ENCODE results near the gene PRKCZ. TPM values are rescaled to one million over a fixed set of nuclear protein-coding genes. Genes with fewer than 3 reads are reported as not detected.
A peak's percentile ranks its signal among the peaks of the same experiment; 100 is the strongest.
"Not testable (repeated sequence)": the region's sequence is repeated elsewhere in the genome, so short reads cannot be mapped to it uniquely, and the experiment has no call there.

PRKCZ gene
- total RNA-seq, 2 experiments from 2014 or later: 13.2 to 14.7 TPM

DNA sequence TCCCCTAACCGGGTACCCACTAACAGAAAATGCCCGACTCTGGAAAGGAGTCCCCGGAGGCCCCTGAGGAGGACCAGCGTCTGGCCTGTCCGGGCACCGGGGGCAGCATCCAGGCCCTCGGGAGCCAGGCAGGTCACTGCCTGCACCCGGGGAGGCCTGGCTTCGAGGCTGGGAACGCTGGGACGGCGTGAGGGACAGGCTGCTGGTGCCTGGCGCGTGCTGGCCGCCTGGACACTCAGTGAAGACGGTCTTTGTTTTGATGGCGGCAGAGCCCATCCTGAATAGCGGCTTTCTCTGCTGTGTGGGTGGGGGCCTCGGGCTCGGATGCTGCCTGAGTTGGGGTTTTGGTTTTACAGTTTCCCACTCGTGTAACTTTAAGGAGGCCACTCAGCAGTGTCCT lies 37.6 kb downstream of the PRKCZ start:
- ChIA-PET CTCF (no interaction called here), POLR2A (no interaction called here)
- H3K4me1 Mint-ChIP-seq (ENCODE audit: low read depth): peaks cover 3% of the 10 kb centered on the region
- no peaks in the 10 kb centered on the region for H3K9me3 Mint-ChIP-seq
- no peak for DNase-seq
- no peaks in the 10 kb centered on the region for H3K27me3 Mint-ChIP-seq
- no peaks in the 10 kb centered on the region for H3K36me3 Mint-ChIP-seq
- intact Hi-C loops (cut with micrococcal nuclease): no loop called here
- H3K27ac Mint-ChIP-seq: no peak overlapping the region
- no peak overlapping the region for H3K4me3 Mint-ChIP-seq

DNA sequence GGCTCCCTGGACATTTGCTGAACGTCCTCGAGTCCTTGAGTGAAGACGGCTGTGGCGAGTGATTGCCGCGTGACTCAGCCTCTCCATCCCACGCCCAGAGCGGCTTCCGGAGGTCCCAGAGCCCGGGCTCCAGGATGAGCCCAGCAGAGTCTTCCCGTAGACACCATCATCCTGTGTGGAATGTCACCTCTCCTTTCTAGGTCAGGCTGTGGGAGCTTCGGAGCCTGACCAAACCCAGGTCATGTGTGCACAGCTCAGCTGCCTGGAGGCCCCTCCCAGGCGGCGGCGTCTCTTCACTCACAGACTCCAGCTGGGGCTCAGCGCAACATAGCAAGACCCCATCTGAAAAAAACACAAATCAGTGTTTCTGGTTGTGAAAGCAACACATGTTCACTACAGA lies 38.2 kb downstream of the PRKCZ start:
- H3K4me1 Mint-ChIP-seq (ENCODE audit: low read depth): peaks cover 3% of the 10 kb centered on the region
- no peak for DNase-seq
- no peaks in the 10 kb centered on the region for H3K27me3 Mint-ChIP-seq
- H3K27ac Mint-ChIP-seq: no peak overlapping the region
- H3K36me3 Mint-ChIP-seq: no peaks in the 10 kb centered on the region
- no peaks in the 10 kb centered on the region for H3K9me3 Mint-ChIP-seq
- ChIA-PET CTCF (interaction anchor here (2.3 kb wide), 1 partner anchor 52 kb away, joined by 12 read pairs; no protein-coding TSS in a partner anchor), POLR2A (no interaction called here)
- no peak overlapping the region for H3K4me3 Mint-ChIP-seq
- intact Hi-C loops (cut with micrococcal nuclease): no loop called here

DNA sequence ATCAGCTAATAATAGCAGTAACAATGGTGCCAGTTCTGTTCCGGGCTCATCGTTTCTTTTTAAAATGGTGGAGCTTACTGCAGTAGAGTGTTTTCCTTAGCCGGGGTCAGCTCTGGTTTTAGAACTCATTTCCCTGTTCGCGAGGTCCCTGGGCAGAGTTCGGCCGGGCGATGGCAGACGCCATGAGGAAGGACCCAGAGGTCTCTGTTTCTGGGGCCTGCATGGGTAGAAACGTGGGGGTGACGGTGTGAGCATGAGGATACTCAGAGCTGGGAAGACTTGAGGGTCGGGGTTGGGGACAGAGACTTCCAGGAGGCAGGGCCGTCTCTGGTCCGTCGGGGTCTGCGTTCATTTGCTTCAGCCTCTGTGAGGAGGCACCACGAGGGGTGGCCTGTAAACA lies 38.8 kb downstream of the PRKCZ start:
- Mint-ChIP-seq H3K4me3 (no peak overlapping the region), H3K9me3 (no peaks in the 10 kb centered on the region), H3K36me3 (no peaks in the 10 kb centered on the region), H3K27ac (no peak overlapping the region), H3K4me1 (ENCODE audit: low read depth) (peaks cover 3% of the 10 kb centered on the region), H3K27me3 (no peaks in the 10 kb centered on the region)
- DNase-seq: no peak
- POLR2A ChIA-PET: no interaction called here
- intact Hi-C loops (cut with micrococcal nuclease): no loop called here
- CTCF ChIA-PET: interaction anchor here (1.4 to 2.3 kb wide), 2 partner anchors 44 to 51 kb away, joined by 3 to 12 read pairs; no protein-coding TSS in a partner anchor

DNA sequence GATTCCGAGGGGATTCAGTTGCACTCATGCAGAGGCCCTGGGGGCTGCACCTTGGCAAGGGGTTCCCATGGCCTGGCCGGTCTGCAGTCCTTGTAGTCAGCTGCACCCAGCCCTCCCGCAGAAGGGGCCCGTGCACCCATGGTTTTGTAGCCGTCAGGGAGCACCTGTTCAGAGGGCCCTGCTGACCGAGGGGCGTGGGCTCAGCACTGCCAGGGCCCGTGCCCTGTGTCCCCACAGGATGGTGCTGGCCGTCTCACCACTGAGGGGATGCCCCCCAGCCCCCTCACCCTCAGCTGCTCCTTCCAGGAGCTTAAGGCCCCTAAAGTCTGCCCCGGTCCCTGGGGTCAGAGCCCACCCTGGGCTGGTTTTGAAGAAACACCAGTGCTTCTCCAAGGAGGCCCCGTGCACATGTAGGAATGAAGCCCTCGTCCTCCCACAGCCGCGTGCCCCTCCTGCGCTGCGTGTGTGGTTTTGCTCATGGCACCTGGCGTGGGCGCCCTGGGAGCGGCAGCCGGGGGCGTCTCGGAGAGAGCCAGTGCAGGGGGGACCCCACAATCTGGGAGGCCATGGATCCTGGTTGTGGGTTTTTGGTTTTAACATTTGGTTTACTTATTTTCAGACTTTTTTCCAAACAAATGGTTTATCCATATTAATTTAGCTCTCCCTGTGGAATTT lies 40.1 kb downstream of the PRKCZ start:
- H3K36me3 Mint-ChIP-seq: no peaks in the 10 kb centered on the region
- ChIA-PET CTCF (interaction anchor here (1.1 to 2.3 kb wide), 4 partner anchors 46 to 291 kb away, joined by 3 to 12 read pairs (median 4); no protein-coding TSS in a partner anchor), POLR2A (no interaction called here)
- H3K27ac Mint-ChIP-seq: no peak overlapping the region
- DNase-seq: no peak
- peaks cover 3% of the 10 kb centered on the region for H3K4me1 Mint-ChIP-seq (ENCODE audit: low read depth)
- no peak overlapping the region for H3K4me3 Mint-ChIP-seq
- intact Hi-C loops (cut with micrococcal nuclease): no loop called here
- H3K9me3 Mint-ChIP-seq: no peaks in the 10 kb centered on the region
- H3K27me3 Mint-ChIP-seq: no peaks in the 10 kb centered on the region

DNA sequence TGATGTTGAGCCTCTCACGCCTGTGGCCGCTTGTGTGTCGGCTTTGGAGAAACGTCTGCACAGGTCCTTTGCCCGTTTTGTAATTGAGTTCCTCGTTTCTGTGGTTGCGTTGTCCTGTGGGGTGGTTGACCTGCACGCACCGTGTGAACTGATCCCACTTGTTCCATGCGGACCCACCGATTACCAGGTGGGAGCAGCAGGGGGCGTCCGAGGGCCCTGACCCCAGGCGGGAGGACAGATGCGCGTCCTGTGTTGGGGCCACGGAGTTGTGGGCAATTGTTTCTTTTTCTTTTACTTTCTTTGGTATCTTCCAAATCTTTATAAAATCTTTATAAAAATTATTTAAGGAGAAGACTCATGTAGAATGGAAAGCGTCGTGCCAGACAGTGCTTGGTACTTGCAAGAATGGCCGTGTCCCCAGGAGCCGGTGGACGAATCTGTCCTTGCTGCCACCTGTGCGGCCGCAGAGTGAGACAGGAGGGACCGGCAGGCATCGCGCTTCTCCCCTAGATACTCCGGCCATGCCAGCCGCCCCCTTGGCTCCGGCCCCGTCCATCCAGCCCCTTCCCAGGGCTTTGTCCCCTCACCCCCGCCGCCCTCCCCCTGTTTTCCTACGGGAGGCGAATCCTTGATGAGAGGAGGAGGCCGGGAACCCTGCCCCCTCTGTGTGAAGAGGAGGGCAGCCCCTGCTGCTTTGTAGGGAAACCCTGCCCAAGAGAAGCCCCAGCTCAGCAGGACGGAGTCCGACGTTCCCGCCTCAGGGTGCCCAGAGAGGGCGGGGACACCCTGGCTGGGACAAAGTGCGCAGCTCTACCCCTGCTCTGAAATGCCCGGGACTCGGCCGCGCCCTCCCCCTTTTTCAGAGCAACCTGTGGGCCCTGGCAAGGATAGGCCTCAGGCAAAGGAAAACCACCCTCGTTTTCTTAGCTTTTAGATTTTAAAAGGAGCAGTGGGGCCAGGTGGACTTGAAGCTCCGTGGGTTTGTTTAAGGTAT lies 41.7 kb downstream of the PRKCZ start:
- no peak overlapping the region for H3K4me3 Mint-ChIP-seq
- no peaks in the 10 kb centered on the region for H3K36me3 Mint-ChIP-seq
- DNase-seq: peak; percentile 67
- peaks cover 3% of the 10 kb centered on the region for H3K4me1 Mint-ChIP-seq (ENCODE audit: low read depth)
- H3K9me3 Mint-ChIP-seq: no peaks in the 10 kb centered on the region
- H3K27ac Mint-ChIP-seq: no peak overlapping the region
- H3K27me3 Mint-ChIP-seq: no peaks in the 10 kb centered on the region
- intact Hi-C loops (cut with micrococcal nuclease): loop anchor here (1.0 kb wide), 1 partner anchor 48 kb away; no protein-coding TSS in a partner anchor
- POLR2A ChIA-PET: no interaction called here
- CTCF ChIA-PET: interaction anchor here (0.8 to 1.9 kb wide), 7 partner anchors 39 to 289 kb away, joined by 3 to 8 read pairs (median 4); partner anchors contain the start of gene FAAP20

DNA sequence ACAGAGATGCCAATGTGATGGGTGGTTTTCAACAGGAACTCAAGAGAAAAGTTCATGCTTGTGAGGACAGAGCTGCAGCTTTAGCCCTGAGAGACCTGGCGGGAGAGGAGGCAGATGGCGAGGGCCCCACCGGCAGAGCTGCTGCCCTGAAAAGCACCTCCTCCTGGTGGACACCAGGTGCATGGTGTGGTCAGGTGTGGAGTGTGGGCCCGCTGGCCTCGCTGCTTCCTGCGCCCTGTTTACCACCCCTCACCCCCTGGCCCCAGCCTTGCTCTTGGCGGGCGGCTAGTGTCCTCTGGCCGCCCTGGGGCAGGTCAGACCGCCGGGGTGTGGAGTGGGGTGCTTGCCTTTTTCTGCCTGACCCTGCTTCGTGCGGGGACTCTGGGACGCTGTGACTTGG lies 42.8 kb downstream of the PRKCZ start:
- Mint-ChIP-seq H3K9me3 (peaks cover 4% of the 10 kb centered on the region), H3K36me3 (peaks cover 5% of the 10 kb centered on the region), H3K4me3 (no peak overlapping the region), H3K4me1 (ENCODE audit: low read depth) (peaks cover 3% of the 10 kb centered on the region), H3K27me3 (no peaks in the 10 kb centered on the region), H3K27ac (no peak overlapping the region)
- ChIA-PET CTCF (interaction anchor here (0.8 to 1.9 kb wide), 6 partner anchors 38 to 102 kb away, joined by 3 to 8 read pairs (median 4); partner anchors contain the start of gene FAAP20), POLR2A (no interaction called here)
- DNase-seq: no peak
- intact Hi-C loops (cut with micrococcal nuclease): no loop called here

DNA sequence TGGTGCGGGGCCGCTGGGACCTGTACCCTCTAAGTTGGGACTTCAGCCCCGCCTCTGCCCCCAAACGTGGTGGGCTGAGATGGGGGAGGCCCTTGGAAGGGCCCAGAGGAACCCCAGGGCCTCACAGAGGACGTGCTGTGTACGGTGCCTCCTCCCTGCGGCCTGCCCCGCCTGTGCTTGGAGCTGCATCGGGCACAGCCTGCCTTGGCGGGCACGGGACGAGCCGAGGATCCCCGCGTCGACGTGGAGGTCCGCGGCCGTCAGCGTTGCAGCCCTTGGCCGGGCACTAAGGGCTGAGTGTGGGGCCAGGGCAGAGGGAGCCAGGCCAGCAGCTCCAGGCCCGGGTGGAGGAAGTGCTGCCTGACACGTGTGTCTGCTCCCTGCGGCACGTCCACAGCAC lies 43.4 kb downstream of the PRKCZ start:
- DNase-seq: no peak
- CTCF ChIA-PET: interaction anchor here (1.3 to 1.9 kb wide), 2 partner anchors 57 to 81 kb away, joined by 4 to 8 read pairs; no protein-coding TSS in a partner anchor
- H3K36me3 Mint-ChIP-seq: peaks cover 7% of the 10 kb centered on the region
- no peaks in the 10 kb centered on the region for H3K27me3 Mint-ChIP-seq
- intact Hi-C loops (cut with micrococcal nuclease): no loop called here
- POLR2A ChIA-PET: no interaction called here
- peaks cover 3% of the 10 kb centered on the region for H3K4me1 Mint-ChIP-seq (ENCODE audit: low read depth)
- H3K4me3 Mint-ChIP-seq: no peak overlapping the region
- peaks cover 5% of the 10 kb centered on the region for H3K9me3 Mint-ChIP-seq
- H3K27ac Mint-ChIP-seq: no peak overlapping the region

DNA sequence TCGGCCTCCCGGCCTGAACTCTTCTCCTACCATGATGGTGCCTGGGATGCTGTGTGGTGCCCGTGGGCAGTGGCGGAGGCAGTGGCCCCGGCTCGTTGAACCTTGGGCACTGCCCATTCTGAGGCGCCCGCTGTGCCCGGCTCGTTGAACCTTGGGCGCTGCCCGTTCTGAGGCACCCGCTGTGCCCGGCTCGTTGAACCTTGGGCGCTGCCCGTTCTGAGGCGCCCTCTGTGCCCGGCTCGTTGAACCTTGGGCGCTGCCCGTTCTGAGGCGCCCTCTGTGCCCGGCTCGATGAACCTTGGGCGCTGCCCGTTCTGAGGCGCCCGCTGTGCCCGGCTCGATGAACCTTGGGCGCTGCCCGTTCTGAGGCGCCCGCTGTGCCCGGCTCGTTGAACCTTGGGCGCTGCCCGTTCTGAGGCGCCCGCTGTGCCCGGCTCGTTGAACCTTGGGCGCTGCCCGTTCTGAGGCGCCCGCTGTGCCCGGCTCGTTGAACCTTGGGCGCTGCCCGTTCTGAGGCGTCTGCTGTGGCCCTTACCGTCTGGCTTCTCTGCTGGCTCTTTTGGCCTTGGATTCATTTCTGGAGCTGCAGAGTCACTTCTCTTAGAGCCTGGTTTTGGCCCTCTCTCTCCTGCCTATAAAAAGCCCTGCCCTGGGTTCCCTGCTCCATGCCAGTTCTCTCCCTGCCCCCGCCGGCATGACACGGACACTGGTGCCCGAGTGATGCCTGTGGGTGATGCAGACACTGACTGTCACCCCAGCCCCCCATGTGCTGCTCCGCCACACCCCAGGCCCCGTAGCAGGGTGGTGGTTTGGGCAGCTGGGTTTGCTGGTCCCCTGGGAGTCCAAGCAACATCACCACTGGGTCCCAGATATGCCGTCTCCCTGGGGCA lies 44.3 kb downstream of the PRKCZ start:
- H3K27ac Mint-ChIP-seq; DNase-seq; H3K9me3 Mint-ChIP-seq; intact Hi-C loops (cut with micrococcal nuclease); H3K4me3 Mint-ChIP-seq; POLR2A ChIA-PET; H3K36me3 Mint-ChIP-seq; CTCF ChIA-PET; H3K4me1 Mint-ChIP-seq (ENCODE audit: low read depth); H3K27me3 Mint-ChIP-seq: not testable (repeated sequence)

DNA sequence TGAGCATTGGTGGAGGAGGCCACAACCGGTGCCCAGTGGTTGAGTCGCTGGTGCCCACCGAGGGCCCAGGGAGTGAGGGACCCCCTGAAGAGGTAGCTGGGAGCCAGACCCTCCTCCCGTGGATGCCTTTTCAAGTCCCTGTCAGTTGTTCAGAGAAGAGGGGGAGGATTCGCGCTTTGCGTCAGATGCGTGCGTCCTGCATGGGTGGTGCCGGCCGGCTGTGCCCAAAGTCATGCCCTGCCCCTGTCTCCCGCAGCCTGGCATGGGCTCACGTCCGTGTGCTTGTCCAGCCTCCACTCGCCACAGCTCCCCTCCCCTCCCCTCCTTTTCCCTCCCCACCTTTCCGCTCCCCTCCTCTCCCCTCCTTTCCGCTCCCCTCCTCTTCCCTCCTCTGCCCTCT lies 45.2 kb downstream of the PRKCZ start:
- Mint-ChIP-seq H3K27me3 (no peaks in the 10 kb centered on the region), H3K4me1 (ENCODE audit: low read depth) (peaks cover 3% of the 10 kb centered on the region), H3K36me3 (peaks cover 9% of the 10 kb centered on the region), H3K4me3 (no peak overlapping the region), H3K27ac (no peak overlapping the region), H3K9me3 (peaks cover 5% of the 10 kb centered on the region)
- ChIA-PET CTCF (no interaction called here), POLR2A (no interaction called here)
- DNase-seq: no peak
- intact Hi-C loops (cut with micrococcal nuclease): no loop called here

DNA sequence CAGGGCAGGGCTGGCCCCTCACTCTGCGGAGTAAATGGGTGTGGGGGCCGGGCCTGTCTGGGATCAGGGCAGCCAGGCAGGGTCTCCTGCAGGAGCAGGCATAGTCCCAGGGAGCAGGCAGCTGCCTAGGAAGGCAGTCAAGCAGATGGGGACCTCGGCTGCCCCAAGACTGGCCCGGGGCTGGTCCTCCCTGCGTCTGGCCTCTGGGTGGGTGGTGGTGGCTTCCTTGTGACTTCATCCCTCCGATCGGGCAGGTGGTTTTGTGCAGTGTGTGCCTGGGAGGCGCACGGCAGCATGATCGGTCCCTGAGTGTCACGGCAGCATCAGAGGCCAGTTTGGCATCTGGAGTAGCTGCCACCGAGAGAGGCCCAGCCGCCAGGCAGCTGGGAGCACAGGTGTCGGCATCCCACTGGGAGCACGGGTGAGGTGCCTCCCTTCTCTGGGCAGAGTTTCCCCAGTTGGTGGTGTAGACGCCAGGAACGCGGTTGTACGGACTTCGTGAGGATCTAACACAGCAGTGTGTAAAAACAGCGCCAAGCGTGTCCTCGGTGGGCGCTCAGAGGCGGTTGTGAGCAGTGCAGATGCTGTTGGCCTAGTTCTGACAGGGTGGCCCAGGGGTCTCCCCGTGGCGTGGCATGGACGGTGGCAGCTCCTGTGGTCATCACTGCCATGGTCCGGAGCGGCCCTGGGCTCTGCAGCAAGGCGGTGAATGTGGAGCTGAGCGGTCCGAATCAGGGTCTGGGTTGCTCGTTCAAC lies 45.9 kb downstream of the PRKCZ start:
- POLR2A ChIA-PET: no interaction called here
- Mint-ChIP-seq H3K27me3 (no peaks in the 10 kb centered on the region), H3K4me3 (no peak overlapping the region), H3K4me1 (ENCODE audit: low read depth) (peaks cover 3% of the 10 kb centered on the region), H3K36me3 (peaks cover 9% of the 10 kb centered on the region), H3K9me3 (peaks cover 5% of the 10 kb centered on the region), H3K27ac (no peak overlapping the region)
- DNase-seq: no peak
- CTCF ChIA-PET: no interaction called here
- intact Hi-C loops (cut with micrococcal nuclease): no loop called here

Data from activated CD4-positive, alpha-beta memory T cell treated with anti-CD3 and anti-CD28 coated beads for 36 hours (primary cell).